ENCODE data around the gene BRD2. TPM values are rescaled to one million over a fixed set of nuclear protein-coding genes. Genes with fewer than 3 reads are reported as not detected.

Gene BRD2
- total RNA-seq, 4 donors from 2014 or later = 62.5 to 108 (median 86.6) TPM

GRCh38 chr6:32956176-32956575 is 12.2 kb upstream of the BRD2 start:
- H3K4me1 ChIP-seq = peaks cover 6 to 11% of the 10 kb centered on the region in 2 donors
- ATAC-seq = no peak
- no peak for DNase-seq
- H3K27me3 ChIP-seq = no peaks in the 10 kb centered on the region
- intact Hi-C loops (cut with DNase I; ENCODE audit: low total_unique reads) (no loop called here), in situ Hi-C loops (cut with MboI; ENCODE audit: low sequenced_read_pairs in 4 of 4) (loop anchor here in 3 of 4 donors (25.0 kb wide), 3 partner anchors 456 to 994 kb away; partner anchors contain the start of genes AGER (in 3 of the 3), AGPAT1 (in 3 of the 3), GPSM3 (in 3 of the 3) and PBX2 (in 3 of the 3))
- no peaks in the 10 kb centered on the region for H3K36me3 ChIP-seq
- no peak for TF ChIP-seq CTCF (IDR thresholded peaks at IDR 0.05 in 4 of 5, conservative IDR thresholded peaks at IDR 0.05 in 1 of 5)
- TF ChIP-seq POLR2A (IDR thresholded peaks at IDR 0.05) = no peak
- H3K27ac ChIP-seq = no peak overlapping the region
- no peaks in the 10 kb centered on the region for H3K9me3 ChIP-seq
- no peak overlapping the region for H3K4me3 ChIP-seq

GRCh38 chr6:32960563-32960962 is 7.8 kb upstream of the BRD2 start:
- TF ChIP-seq POLR2A (IDR thresholded peaks at IDR 0.05) = no peak
- no peak for TF ChIP-seq CTCF (IDR thresholded peaks at IDR 0.05 in 4 of 5, conservative IDR thresholded peaks at IDR 0.05 in 1 of 5)
- in situ Hi-C loops (cut with MboI; ENCODE audit: low sequenced_read_pairs in 4 of 4) (loop anchor here in 3 of 4 donors (25.0 kb wide), 3 partner anchors 452 to 998 kb away; partner anchors contain the start of genes AGER (in 3 of the 3), AGPAT1 (in 3 of the 3), GPSM3 (in 3 of the 3) and PBX2 (in 3 of the 3)), intact Hi-C loops (cut with DNase I; ENCODE audit: low total_unique reads) (no loop called here)
- Histone ChIP-seq H3K9me3 (no peaks in the 10 kb centered on the region), H3K4me3 (no peak overlapping the region), H3K27ac (no peak overlapping the region), H3K4me1 (peaks cover 7 to 15% of the 10 kb centered on the region in 2 donors), H3K27me3 (no peaks in the 10 kb centered on the region), H3K36me3 (no peaks in the 10 kb centered on the region)
- no peak for ATAC-seq
- DNase-seq = no peak

- H3K9me3 ChIP-seq = no peaks in the 10 kb centered on the region
- no peak overlapping the region for H3K4me3 ChIP-seq
- no peak for DNase-seq
- peaks cover 23 to 32% of the 10 kb centered on the region in 2 donors for H3K4me1 ChIP-seq
- in situ Hi-C loops (cut with MboI; ENCODE audit: low sequenced_read_pairs in 4 of 4) (loop anchor here in 3 of 4 donors (25.0 kb wide), 3 partner anchors 450 to 1000 kb away; partner anchors contain the start of genes AGER (in 3 of the 3), AGPAT1 (in 3 of the 3), GPSM3 (in 3 of the 3) and PBX2 (in 3 of the 3)), intact Hi-C loops (cut with DNase I; ENCODE audit: low total_unique reads) (no loop called here)
- no peaks in the 10 kb centered on the region for H3K36me3 ChIP-seq
- ATAC-seq = no peak
- peak overlapping the region in 1 of 4 donors; percentile 10 for H3K27ac ChIP-seq
- TF ChIP-seq CTCF (IDR thresholded peaks at IDR 0.05 in 4 of 5, conservative IDR thresholded peaks at IDR 0.05 in 1 of 5) = no peak
- no peak for TF ChIP-seq POLR2A (IDR thresholded peaks at IDR 0.05)
- H3K27me3 ChIP-seq = no peaks in the 10 kb centered on the region
Measured at GRCh38 chr6:32962213-32962826, 6.1 kb upstream of the BRD2 start.

- Histone ChIP-seq H3K4me3 (no peak overlapping the region), H3K36me3 (no peaks in the 10 kb centered on the region), H3K4me1 (peaks cover 23 to 36% of the 10 kb centered on the region in 2 donors), H3K27me3 (no peaks in the 10 kb centered on the region), H3K27ac (peak overlapping the region in 1 of 4 donors; percentile 99), H3K9me3 (no peaks in the 10 kb centered on the region)
- DNase-seq (no peak), ATAC-seq (no peak)
- TF ChIP-seq POLR2A (IDR thresholded peaks at IDR 0.05) (no peak), CTCF (IDR thresholded peaks at IDR 0.05 in 4 of 5, conservative IDR thresholded peaks at IDR 0.05 in 1 of 5) (no peak)
- in situ Hi-C loops (cut with MboI; ENCODE audit: low sequenced_read_pairs in 4 of 4) (loop anchor here in 3 of 4 donors (25.0 kb wide), 3 partner anchors 448 to 1002 kb away; partner anchors contain the start of genes AGER (in 3 of the 3), AGPAT1 (in 3 of the 3), GPSM3 (in 3 of the 3) and PBX2 (in 3 of the 3)), intact Hi-C loops (cut with DNase I; ENCODE audit: low total_unique reads) (no loop called here)
Measured at GRCh38 chr6:32963866-32964265, 4.5 kb upstream of the BRD2 start.
